H1 (cell line): Measurements from ENCODE around the gene BSDC1. TPM values are rescaled to one million over a fixed set of nuclear protein-coding genes. Genes with fewer than 3 reads are reported as not detected.

Experiments used
- CHD7 ChIP-seq: fragments of 300-600 bp; sonication (generic); IDR thresholded peaks from 2 replicates; pipeline ENCODE4 v1.7.1; 2012; ENCODE audit warnings: low read length, moderate library complexity, mild to moderate bottlenecking, inconsistent platforms; ENCODE audit not compliant: insufficient replicate concordance
- E2F6 ChIP-seq: IDR thresholded peaks from 2 replicates; pipeline ENCODE4 v1.6.1; 2012; ENCODE audit warnings: inconsistent platforms
- GABPA ChIP-seq: IDR thresholded peaks from 2 replicates; pipeline ENCODE4 v1.6.1; 2011; ENCODE audit warnings: mild to moderate bottlenecking, low read length, moderate library complexity, borderline replicate concordance; ENCODE audit not compliant: insufficient read depth
- NANOG ChIP-seq: IDR thresholded peaks from 2 replicates; pipeline ENCODE4 v1.6.1; 2011; ENCODE audit warnings: low read length, low read depth, mild to moderate bottlenecking, inconsistent platforms; ENCODE audit not compliant: insufficient read depth, poor library complexity, severe bottlenecking
- TBP ChIP-seq: IDR thresholded peaks from 2 replicates; pipeline ENCODE4 v1.6.1; 2011; ENCODE audit warnings: low read depth, low read length, improper control_type of control experiment
- polyA plus RNA-seq, 7 experiments: library from polyadenylated mRNA; depleted of rRNA in 3 of 7; stranded (reverse) in 5 of 7; unstranded in 2 of 7; fragments of >200 nt in 5 of 7; fragments of 200-250 nt in 2 of 7; gene quantifications; 1 replicate in 5 of 7; 2 replicates in 1 of 7; 4 replicates in 1 of 7; pipeline versions ENCODE4 v1.2.1 to v1.2.3, GENCODE V29; 2011 to 2013; ENCODE audit warnings: missing spikeins in 2 of 7, mixed read lengths in 2 of 7
- total RNA-seq: library from RNA; stranded (reverse); fragmentation: NEBNext Ultra II Directional; extraction: Animal tissue kit (Norgen Biotek cat#: 25700); gene quantifications from 2 replicates; pipeline ENCODE4 v1.2.1, GENCODE V29; 2021

Gene BSDC1
- total and polyA plus RNA-seq, 2 of the 8 experiments (the other 6 are each of a cell fraction or from before 2014, with no cell fraction given), result 24.8 to 40.7 TPM

- TF ChIP-seq CHD7 (no peak), E2F6 (no peak), GABPA (no peak), NANOG (no peak), TBP (no peak)
- TF ChIP-seq, all 59 proteins: peak for 0
Measured at GRCh38 chr1:32316903-32317277, 77.4 kb downstream of the BSDC1 start (continued).
